Measurements from ENCODE around the gene EXOC4. TPM values are rescaled to one million over a fixed set of nuclear protein-coding genes. Genes with fewer than 3 reads are reported as not detected.

EXOC4 gene
- total and polyA plus RNA-seq, 2 of the 13 experiments (the other 11 are each of a cell fraction or from before 2014, with no cell fraction given), result 22.5 to 39.0 TPM

DNA sequence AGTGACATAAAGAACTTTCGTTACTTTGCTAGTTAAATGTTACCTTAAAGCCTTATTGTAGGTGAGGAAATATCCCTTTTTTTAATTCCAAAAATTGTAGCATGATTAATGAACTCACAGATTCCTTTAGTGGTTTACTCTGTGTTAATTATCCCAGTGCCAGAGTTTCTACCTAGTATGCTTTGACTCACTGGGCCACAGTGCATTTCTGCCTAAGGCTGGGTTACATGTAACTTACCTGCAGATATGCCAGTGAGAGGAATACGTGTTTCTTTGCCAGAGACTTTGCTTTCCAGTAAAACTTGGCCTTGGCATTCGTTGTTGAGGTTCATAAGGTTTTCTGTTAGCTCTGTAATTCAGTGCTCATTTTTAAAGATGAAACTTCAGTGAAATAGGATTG is 493.4 kb downstream of the EXOC4 start:
- H3K79me2 ChIP-seq (ENCODE audit: insufficient read depth, low read length), result no peaks in the 10 kb centered on the region
- 85% methylated on average over 3 of the region's 3 CpGs for WGBS (ENCODE audit: low lambda C conversion rate)
- TF ChIP-seq ZNF282 (IDR thresholded peaks at IDR 0.05; ENCODE audit: partially characterized antibody) (no peak), HNRNPK (IDR thresholded peaks at IDR 0.05; ENCODE audit: low read depth, low read length, poor library complexity, severe bottlenecking) (no peak), XRCC5 (optimal IDR thresholded peaks at IDR 0.05; ENCODE audit: low read length) (no peak), RXRB (CRISPR knock-in tag; IDR thresholded peaks at IDR 0.05; ENCODE audit: borderline replicate concordance) (no peak), ZNF720 (CRISPR knock-in tag; IDR thresholded peaks at IDR 0.05) (no peak), TGIF2 (CRISPR knock-in tag; IDR thresholded peaks at IDR 0.05) (no peak), TBX2 (CRISPR knock-in tag; IDR thresholded peaks at IDR 0.05; ENCODE audit: borderline replicate concordance) (no peak)
- TF ChIP-seq, protein P1, sequence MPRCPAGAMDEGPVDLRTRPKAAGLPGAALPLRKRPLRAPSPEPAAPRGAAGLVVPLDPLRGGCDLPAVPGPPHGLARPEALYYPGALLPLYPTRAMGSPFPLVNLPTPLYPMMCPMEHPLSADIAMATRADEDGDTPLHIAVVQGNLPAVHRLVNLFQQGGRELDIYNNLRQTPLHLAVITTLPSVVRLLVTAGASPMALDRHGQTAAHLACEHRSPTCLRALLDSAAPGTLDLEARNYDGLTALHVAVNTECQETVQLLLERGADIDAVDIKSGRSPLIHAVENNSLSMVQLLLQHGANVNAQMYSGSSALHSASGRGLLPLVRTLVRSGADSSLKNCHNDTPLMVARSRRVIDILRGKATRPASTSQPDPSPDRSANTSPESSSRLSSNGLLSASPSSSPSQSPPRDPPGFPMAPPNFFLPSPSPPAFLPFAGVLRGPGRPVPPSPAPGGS (CRISPR knock-in tag; IDR thresholded peaks at IDR 0.05), result no peak
- TF ChIP-seq, protein P2, sequence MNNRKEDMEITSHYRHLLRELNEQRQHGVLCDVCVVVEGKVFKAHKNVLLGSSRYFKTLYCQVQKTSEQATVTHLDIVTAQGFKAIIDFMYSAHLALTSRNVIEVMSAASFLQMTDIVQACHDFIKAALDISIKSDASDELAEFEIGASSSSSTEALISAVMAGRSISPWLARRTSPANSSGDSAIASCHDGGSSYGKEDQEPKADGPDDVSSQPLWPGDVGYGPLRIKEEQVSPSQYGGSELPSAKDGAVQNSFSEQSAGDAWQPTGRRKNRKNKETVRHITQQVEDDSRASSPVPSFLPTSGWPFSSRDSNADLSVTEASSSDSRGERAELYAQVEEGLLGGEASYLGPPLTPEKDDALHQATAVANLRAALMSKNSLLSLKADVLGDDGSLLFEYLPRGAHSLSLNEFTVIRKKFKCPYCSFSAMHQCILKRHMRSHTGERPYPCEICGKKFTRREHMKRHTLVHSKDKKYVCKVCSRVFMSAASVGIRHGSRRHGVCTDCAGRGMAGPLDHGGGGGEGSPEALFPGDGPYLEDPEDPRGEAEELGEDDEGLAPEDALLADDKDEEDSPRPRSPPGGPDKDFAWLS (CRISPR knock-in tag; IDR thresholded peaks at IDR 0.05; ENCODE audit: borderline replicate concordance), result no peak
- H3K36me3 ChIP-seq (replicated peaks in 1 of 2; ENCODE audit: control insufficient read depth in 1 of 2, insufficient read depth in 2 of 2, low read length in 2 of 2), result no peaks in the 10 kb centered on the region
- BruUV-seq (replicated peaks), result no TSS peak
- peaks cover 10% of the 10 kb centered on the region for H3K4me1 ChIP-seq (ENCODE audit: insufficient read depth, low read length)
- H3K9ac ChIP-seq (ENCODE audit: insufficient read depth, low read depth, low read length), result no peak overlapping the region
- in situ Hi-C loops (cut with HindIII; ENCODE audit: extremely low pct_ligation_motif_present, low pct_unique_long_range_greater_than_20kb) (no loop called here), intact Hi-C loops (cut with micrococcal nuclease; ENCODE audit: unreplicated experiment) (no loop called here)
- no peak for DNase-seq (ENCODE audit: low spot score)
- no peaks in the 10 kb centered on the region for H4K20me1 ChIP-seq (ENCODE audit: insufficient read depth, low read length)
- ChIA-PET CTCF (ENCODE audit: low intra/inter-chr PET ratio, low total read pairs) (no interaction called here), POLR2A (no interaction called here)
- no peak for ATAC-seq
- no peaks in the 10 kb centered on the region for H3K27me3 ChIP-seq (ENCODE audit: control insufficient read depth in 1 of 2, insufficient read depth in 2 of 2, low read length in 2 of 2)
- no peak overlapping the region for H3K4me2 ChIP-seq (ENCODE audit: low read depth, low read length)
- no peak for FAIRE-seq
- H3K4me3 ChIP-seq (replicated peaks in 1 of 3; ENCODE audit: insufficient read depth in 1 of 3, low read depth in 2 of 3, low read length in 3 of 3), result no peak overlapping the region
- no peak overlapping the region for H2AFZ ChIP-seq (ENCODE audit: low read length)
- H3K27ac ChIP-seq (ENCODE audit: extremely low read length, insufficient read depth, low read length), result no peak overlapping the region
- no peaks in the 10 kb centered on the region for H3K9me3 ChIP-seq (ENCODE audit: low read length)

All from HepG2 (cell line).